GM12878 (cell line): ENCODE measurements around the gene URAD. TPM values are rescaled to one million over a fixed set of nuclear protein-coding genes. Genes with fewer than 3 reads are reported as not detected.

Experiments
- CBFB ChIP-seq: IDR thresholded peaks from 2 replicates; pipeline ENCODE4 v1.6.1; 2016; ENCODE audit warnings: antibody characterized with exemption, low read depth
- CEBPB ChIP-seq, 2 experiments: fragments of 150-350 bp in 1 of 2; IDR thresholded peaks; 2 replicates each; pipeline ENCODE4 v1.6.1; 2012 to 2014; ENCODE audit warnings: low read depth in 2 of 2, low read length in 2 of 2, borderline replicate concordance in 1 of 2, inconsistent platforms in 1 of 2
- CHD2 ChIP-seq: IDR thresholded peaks from 2 replicates; pipeline ENCODE4 v1.6.1; 2011; ENCODE audit warnings: low read depth, low read length, improper control_type of control experiment, borderline replicate concordance
- RAD51 ChIP-seq: fragments of 450-650 bp; IDR thresholded peaks from 2 replicates; pipeline ENCODE4 v1.6.1; 2016; ENCODE audit warnings: moderate library complexity, mild to moderate bottlenecking, inconsistent platforms
- SREBF1 ChIP-seq: IDR thresholded peaks from 2 replicates; pipeline ENCODE4 v1.6.1; 2012; ENCODE audit warnings: mild to moderate bottlenecking, low read length
- TCF12 ChIP-seq: IDR thresholded peaks from 2 replicates; pipeline ENCODE4 v1.6.1; 2011; ENCODE audit warnings: low read depth, mild to moderate bottlenecking, low read length
- WRNIP1 ChIP-seq: IDR thresholded peaks from 2 replicates; pipeline ENCODE4 v1.6.1; 2011; ENCODE audit warnings: low read depth, low read length, improper control_type of control experiment, borderline replicate concordance
- polyA plus RNA-seq, 11 experiments: library from polyadenylated mRNA; depleted of rRNA in 4 of 11; unstranded in 6 of 11; stranded (reverse) in 5 of 11; fragments of >200 nt; fragmentation: Nextera tagmentation in 4 of 11; fragmentation: Illumina TruSeq in 1 of 11; extraction: Ambion mirVana in 4 of 11; extraction: Trizol in 1 of 11; gene quantifications; 1 replicate in 1 of 11; 2 replicates in 10 of 11; pipeline versions ENCODE4 v1.2.1 to v1.2.3, GENCODE V29; 2011 to 2016; ENCODE audit warnings: inconsistent platforms in 2 of 11, missing spikeins in 2 of 11, low read depth in 1 of 11
- total RNA-seq, 4 experiments: library from RNA; depleted of rRNA in 3 of 4; stranded (reverse); fragments of >200 nt in 3 of 4; fragmentation: Illumina TruSeq in 1 of 4; extraction: Trizol in 1 of 4; gene quantifications; 2 replicates each; pipeline versions ENCODE4 v1.2.1 to v1.2.3, GENCODE V29; 2013 to 2021
- TF ChIP-seq, protein P1 (sequence below): IDR thresholded peaks from 2 replicates; pipeline ENCODE4 v1.6.1; 2012; ENCODE audit warnings: improper control_type of control experiment, low read depth, low read length; ENCODE audit not compliant: insufficient replicate concordance
- TF ChIP-seq, protein P2 (sequence below): fragments of 450-650 bp; formaldehyde crosslinking; IDR thresholded peaks from 2 replicates; pipeline ENCODE4 v1.4.0; 2020; ENCODE audit warnings: mild to moderate bottlenecking, moderate library complexity
- TF ChIP-seq, protein P3 (sequence below): fragments of 450-650 bp; conservative IDR thresholded peaks from 2 replicates; pipeline ENCODE4 v1.6.1; 2017; ENCODE audit warnings: mild to moderate bottlenecking, moderate library complexity
- TF ChIP-seq, protein P4 (sequence below): fragments of 150-350 bp; IDR thresholded peaks from 2 replicates; pipeline ENCODE4 v1.6.1; 2016; ENCODE audit warnings: low read depth, low read length

URAD gene
- total and polyA plus RNA-seq, 10 of the 15 experiments (the other 5 are each of a cell fraction or from before 2014, with no cell fraction given), result not detected

DNA sequence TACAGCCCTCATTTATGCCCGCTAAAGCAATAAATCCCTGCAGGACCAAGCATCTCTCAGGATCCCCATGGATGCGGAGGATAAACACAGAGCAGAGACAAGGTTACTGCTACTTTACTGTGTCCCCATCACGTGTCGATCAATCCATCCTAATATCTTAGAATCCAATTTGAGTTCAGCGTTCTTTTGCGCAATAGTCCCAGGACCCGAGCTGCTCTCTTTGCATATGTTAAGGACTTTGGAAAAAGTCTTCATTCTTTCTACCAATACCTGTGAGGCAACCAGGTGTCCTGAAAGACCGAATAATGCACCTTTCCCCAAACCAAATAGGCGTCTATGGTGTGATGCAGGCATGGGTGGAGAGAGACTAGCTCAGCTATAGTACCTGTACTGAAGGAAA, 38.0 kb upstream of the URAD start (continued):
- TF ChIP-seq, protein P1, sequence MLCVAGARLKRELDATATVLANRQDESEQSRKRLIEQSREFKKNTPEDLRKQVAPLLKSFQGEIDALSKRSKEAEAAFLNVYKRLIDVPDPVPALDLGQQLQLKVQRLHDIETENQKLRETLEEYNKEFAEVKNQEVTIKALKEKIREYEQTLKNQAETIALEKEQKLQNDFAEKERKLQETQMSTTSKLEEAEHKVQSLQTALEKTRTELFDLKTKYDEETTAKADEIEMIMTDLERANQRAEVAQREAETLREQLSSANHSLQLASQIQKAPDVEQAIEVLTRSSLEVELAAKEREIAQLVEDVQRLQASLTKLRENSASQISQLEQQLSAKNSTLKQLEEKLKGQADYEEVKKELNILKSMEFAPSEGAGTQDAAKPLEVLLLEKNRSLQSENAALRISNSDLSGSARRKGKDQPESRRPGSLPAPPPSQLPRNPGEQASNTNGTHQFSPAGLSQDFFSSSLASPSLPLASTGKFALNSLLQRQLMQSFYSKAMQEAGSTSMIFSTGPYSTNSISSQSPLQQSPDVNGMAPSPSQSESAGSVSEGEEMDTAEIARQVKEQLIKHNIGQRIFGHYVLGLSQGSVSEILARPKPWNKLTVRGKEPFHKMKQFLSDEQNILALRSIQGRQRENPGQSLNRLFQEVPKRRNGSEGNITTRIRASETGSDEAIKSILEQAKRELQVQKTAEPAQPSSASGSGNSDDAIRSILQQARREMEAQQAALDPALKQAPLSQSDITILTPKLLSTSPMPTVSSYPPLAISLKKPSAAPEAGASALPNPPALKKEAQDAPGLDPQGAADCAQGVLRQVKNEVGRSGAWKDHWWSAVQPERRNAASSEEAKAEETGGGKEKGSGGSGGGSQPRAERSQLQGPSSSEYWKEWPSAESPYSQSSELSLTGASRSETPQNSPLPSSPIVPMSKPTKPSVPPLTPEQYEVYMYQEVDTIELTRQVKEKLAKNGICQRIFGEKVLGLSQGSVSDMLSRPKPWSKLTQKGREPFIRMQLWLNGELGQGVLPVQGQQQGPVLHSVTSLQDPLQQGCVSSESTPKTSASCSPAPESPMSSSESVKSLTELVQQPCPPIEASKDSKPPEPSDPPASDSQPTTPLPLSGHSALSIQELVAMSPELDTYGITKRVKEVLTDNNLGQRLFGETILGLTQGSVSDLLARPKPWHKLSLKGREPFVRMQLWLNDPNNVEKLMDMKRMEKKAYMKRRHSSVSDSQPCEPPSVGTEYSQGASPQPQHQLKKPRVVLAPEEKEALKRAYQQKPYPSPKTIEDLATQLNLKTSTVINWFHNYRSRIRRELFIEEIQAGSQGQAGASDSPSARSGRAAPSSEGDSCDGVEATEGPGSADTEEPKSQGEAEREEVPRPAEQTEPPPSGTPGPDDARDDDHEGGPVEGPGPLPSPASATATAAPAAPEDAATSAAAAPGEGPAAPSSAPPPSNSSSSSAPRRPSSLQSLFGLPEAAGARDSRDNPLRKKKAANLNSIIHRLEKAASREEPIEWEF, result no peak
- TF ChIP-seq CEBPB (IDR thresholded peaks at IDR 0.05; ENCODE audit: borderline replicate concordance in 1 of 2, low read depth in 2 of 2, low read length in 2 of 2) (no peak), RAD51 (no peak), CHD2 (no peak), TCF12 (no peak), WRNIP1 (no peak), SREBF1 (no peak), CBFB (no peak)
- TF ChIP-seq, protein P2, sequence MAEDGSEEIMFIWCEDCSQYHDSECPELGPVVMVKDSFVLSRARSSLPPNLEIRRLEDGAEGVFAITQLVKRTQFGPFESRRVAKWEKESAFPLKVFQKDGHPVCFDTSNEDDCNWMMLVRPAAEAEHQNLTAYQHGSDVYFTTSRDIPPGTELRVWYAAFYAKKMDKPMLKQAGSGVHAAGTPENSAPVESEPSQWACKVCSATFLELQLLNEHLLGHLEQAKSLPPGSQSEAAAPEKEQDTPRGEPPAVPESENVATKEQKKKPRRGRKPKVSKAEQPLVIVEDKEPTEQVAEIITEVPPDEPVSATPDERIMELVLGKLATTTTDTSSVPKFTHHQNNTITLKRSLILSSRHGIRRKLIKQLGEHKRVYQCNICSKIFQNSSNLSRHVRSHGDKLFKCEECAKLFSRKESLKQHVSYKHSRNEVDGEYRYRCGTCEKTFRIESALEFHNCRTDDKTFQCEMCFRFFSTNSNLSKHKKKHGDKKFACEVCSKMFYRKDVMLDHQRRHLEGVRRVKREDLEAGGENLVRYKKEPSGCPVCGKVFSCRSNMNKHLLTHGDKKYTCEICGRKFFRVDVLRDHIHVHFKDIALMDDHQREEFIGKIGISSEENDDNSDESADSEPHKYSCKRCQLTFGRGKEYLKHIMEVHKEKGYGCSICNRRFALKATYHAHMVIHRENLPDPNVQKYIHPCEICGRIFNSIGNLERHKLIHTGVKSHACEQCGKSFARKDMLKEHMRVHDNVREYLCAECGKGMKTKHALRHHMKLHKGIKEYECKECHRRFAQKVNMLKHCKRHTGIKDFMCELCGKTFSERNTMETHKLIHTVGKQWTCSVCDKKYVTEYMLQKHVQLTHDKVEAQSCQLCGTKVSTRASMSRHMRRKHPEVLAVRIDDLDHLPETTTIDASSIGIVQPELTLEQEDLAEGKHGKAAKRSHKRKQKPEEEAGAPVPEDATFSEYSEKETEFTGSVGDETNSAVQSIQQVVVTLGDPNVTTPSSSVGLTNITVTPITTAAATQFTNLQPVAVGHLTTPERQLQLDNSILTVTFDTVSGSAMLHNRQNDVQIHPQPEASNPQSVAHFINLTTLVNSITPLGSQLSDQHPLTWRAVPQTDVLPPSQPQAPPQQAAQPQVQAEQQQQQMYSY (CRISPR knock-in tag), result no peak
- TF ChIP-seq, protein P3, sequence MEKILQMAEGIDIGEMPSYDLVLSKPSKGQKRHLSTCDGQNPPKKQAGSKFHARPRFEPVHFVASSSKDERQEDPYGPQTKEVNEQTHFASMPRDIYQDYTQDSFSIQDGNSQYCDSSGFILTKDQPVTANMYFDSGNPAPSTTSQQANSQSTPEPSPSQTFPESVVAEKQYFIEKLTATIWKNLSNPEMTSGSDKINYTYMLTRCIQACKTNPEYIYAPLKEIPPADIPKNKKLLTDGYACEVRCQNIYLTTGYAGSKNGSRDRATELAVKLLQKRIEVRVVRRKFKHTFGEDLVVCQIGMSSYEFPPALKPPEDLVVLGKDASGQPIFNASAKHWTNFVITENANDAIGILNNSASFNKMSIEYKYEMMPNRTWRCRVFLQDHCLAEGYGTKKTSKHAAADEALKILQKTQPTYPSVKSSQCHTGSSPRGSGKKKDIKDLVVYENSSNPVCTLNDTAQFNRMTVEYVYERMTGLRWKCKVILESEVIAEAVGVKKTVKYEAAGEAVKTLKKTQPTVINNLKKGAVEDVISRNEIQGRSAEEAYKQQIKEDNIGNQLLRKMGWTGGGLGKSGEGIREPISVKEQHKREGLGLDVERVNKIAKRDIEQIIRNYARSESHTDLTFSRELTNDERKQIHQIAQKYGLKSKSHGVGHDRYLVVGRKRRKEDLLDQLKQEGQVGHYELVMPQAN, result no peak
- TF ChIP-seq, protein P4, sequence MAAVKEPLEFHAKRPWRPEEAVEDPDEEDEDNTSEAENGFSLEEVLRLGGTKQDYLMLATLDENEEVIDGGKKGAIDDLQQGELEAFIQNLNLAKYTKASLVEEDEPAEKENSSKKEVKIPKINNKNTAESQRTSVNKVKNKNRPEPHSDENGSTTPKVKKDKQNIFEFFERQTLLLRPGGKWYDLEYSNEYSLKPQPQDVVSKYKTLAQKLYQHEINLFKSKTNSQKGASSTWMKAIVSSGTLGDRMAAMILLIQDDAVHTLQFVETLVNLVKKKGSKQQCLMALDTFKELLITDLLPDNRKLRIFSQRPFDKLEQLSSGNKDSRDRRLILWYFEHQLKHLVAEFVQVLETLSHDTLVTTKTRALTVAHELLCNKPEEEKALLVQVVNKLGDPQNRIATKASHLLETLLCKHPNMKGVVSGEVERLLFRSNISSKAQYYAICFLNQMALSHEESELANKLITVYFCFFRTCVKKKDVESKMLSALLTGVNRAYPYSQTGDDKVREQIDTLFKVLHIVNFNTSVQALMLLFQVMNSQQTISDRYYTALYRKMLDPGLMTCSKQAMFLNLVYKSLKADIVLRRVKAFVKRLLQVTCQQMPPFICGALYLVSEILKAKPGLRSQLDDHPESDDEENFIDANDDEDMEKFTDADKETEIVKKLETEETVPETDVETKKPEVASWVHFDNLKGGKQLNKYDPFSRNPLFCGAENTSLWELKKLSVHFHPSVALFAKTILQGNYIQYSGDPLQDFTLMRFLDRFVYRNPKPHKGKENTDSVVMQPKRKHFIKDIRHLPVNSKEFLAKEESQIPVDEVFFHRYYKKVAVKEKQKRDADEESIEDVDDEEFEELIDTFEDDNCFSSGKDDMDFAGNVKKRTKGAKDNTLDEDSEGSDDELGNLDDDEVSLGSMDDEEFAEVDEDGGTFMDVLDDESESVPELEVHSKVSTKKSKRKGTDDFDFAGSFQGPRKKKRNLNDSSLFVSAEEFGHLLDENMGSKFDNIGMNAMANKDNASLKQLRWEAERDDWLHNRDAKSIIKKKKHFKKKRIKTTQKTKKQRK, result no peak
